Measurements from ENCODE around the gene CDK17.
"Not testable (repeated sequence)": the region's sequence is repeated elsewhere in the genome, so short reads cannot be mapped to it uniquely, and the experiment has no call there.

Gene CDK17

DNA sequence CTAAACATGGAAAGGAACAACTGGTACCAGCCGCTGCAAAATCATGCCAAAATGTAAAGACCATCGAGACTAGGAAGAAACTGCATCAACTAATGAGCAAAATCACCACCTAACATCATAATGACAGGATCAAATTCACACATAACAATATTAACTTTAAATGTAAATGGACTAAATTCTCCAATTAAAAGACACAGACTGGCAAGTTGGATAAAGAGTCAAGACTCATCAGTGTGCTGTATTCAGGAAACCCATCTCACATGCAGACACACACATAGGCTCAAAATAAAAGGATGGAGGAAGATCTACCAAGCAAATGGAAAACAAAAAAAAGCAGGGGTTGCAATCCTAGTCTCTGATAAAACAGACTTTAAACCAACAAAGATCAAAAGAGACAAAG is 82.4 kb downstream of the CDK17 start:
- DNase-seq (ENCODE audit: low read depth), result not testable (repeated sequence)

DNA sequence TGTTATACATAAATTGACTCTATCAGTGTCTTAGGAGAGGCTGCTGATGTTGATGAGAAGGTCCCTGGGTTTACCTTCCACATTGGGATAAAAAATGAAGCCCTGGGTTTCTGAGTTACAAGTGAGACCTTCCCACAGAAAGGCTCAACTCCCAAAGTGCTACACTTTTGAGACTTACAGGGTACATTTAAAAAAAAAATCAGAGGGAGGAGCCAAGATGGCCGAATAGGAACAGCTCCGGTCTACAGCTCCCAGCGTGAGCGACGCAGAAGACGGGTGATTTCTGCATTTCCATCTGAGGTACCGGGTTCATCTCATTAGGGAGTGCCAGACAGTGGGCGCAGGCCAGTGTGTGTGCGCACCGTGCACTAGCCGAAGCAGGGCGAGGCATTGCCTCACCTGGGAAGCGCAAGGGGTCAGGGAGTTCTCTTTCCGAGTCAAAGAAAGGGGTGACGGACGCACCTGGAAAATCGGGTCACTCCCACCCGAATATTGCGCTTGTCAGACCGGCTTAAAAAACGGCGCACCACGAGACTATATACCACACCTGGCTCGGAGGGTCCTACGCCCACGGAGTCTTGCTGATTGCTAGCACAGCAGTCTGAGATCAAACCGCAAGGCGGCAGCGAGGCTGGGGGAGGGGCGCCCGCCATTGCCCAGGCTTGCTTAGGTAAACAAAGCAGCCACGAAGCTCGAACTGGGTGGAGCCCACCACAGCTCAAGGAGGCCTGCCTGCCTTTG is 84.3 kb downstream of the CDK17 start:
- DNase-seq (ENCODE audit: low read depth), result peak; percentile 20

- no peak for DNase-seq (ENCODE audit: low read depth)
These were observed 85.5 kb downstream of the CDK17 start for GRCh38 chr12:96314723-96315122.

DNA sequence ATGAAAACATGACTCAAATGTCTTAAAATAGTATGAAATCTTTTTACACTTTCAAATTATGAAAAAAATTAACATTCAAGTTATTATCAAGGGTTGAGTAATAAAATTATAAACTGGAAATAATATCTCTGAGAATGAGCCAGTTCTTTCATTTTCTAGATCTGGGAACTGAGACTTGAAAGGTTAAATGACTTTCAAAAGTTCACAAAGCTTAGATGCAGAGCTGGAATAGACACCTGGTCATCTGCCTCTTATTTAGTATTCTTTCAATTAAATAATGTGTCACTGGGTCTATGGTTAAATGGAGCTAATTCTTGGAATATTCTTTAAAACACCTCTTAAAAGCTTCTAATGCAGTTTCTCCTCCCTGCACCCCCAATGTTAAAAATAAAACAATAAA is 86.6 kb downstream of the CDK17 start:
- no peak for DNase-seq (ENCODE audit: low read depth)

DNA sequence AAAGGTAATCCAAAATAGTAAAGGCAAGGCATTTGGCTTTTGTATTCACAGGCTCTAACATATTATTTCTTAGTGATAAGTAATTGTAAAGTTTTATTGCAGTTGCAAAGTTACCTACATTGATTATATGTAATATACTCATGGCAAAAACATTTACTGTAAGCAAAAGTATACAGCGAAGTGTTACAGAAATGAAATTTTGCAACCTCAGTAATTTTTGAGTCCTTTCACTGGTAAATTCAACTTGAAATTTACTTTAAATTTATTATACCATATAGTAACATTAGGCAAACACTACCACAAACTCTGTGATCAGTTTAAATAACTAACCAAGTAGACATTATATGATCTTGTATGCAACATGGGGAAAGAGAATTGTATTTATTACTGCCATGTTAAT is 89.0 kb downstream of the CDK17 start:
- DNase-seq (ENCODE audit: low read depth), result no peak

GRCh38 chr12:96310067-96310466 is 90.2 kb downstream of the CDK17 start:
- DNase-seq (ENCODE audit: low read depth), result no peak

DNA sequence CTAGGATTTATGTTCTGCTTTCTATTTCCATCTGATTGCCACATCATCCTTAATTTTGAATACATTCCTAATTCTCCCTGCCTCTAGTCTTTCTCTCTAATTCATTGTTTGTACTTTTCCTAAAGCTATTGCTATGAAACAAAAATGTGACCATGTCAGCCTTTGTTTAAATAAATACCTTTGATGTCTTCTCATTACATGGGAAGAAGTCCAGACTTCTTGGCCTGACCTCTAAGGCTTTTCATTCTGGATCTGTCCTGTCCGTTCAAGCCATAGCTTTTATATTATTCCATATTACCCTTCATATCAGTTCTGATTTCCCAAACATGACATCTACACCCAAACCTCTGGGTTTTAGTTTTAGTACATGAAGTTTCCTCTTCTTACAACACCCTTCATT is 91.4 kb downstream of the CDK17 start:
- DNase-seq (ENCODE audit: low read depth), result no peak

DNA sequence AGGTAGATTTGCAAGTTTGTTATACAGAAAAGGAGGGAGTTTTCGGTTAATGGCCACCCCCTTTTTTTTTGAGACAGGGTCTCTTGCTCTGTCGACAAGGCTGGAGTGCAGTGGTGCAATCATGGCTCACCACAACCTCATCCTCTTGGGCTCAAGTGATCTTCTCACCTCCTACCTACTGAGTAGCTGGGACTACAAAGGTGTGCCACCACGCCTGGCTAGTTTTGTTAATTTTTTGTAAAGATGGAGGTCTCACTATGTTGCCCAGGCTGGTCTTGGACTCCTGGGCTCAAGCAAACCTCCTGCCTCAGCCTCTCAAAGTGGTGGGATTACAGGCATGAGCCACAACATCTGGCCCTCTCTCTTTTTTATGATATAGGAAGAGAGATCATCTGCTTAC is 94.6 kb downstream of the CDK17 start:
- no peak for DNase-seq (ENCODE audit: low read depth)

- no peak for DNase-seq (ENCODE audit: low read depth)
These were observed 96.6 kb downstream of the CDK17 start for GRCh38 chr12:96303653-96304052.

GRCh38 chr12:96302687-96303310 is 97.4 kb downstream of the CDK17 start:
- no peak for DNase-seq (ENCODE audit: low read depth)

DNA sequence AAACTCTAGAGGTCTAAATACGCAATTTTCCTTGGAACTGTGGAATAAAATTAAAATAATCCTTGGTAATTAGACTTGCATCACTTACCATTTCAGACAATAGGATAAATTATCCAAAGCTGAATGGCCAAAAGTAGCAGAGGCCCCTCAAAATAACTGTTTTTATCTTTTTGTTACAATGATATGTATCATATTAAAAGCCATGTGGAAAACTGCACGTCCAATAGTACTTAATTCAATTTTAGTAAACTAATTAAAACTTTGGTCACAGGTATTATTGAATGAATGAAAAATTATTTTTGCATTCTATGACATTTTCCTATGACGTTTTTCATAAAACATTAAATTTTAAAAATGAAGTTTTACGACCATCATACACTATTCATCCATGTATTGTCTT is 98.5 kb downstream of the CDK17 start:
- no peak for DNase-seq (ENCODE audit: low read depth)

DNA sequence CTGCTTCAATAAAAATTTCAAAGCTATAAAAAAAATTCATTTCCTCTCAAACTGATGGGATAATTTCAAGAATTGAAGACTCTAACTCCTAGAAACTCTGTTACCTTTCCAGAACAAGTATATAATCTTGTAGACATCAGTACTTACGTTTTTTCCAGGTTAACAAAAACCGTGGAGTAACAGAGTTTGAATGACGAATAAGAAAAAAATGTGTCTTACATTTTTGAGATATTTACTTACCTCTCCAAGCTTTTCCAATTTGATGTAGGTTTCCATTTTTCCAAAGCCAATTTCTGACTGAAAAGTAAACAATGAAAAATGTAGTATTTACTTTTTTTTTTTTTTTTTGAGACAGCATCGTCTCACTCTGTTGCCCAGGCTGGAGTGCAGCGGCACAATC is 100.2 kb downstream of the CDK17 start:
- DNase-seq (ENCODE audit: low read depth), result no peak

DNA sequence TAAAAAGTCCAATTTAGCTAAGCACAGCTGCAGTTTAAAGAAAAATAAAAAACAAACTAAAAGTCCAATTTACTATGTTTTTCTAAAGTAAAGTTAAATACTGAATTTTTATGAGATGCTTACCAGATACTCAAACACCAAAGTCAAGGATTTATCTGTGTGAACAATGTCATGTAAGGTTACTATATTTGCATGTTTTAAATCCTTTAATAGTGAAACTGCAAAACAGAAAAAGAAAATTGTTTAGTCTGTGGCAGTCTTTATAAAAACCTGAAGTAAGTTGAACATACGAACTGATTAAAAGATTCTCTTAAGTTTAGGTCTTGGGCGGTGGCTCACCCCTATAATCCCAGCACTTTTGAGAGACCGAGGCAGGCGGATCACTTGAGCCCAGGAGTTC is 102.7 kb downstream of the CDK17 start:
- no peak for DNase-seq (ENCODE audit: low read depth)

GRCh38 chr12:96295532-96296160 is 104.6 kb downstream of the CDK17 start:
- DNase-seq (ENCODE audit: low read depth), result no peak

- DNase-seq (ENCODE audit: low read depth), result no peak
These were observed 105.4 kb downstream of the CDK17 start for GRCh38 chr12:96294831-96295230.

DNA sequence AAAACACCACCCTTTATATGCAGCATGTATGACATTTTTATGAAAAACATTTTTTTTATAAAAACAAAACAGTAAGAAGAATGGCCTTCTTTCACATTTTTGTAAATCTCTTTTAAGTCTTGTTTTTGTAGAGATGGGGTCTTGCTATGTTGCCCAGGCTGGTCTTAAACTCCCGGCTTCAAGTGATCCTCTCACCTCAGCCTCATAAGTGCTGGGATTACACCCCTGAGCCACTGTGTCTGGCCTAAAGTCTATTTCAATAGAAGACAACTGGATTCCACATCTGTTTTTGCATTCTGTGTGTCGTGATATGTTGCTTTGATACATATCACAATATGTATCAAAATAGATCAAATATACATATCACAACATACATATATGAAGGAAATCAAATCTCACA is 107.1 kb downstream of the CDK17 start:
- no peak for DNase-seq (ENCODE audit: low read depth)

DNA sequence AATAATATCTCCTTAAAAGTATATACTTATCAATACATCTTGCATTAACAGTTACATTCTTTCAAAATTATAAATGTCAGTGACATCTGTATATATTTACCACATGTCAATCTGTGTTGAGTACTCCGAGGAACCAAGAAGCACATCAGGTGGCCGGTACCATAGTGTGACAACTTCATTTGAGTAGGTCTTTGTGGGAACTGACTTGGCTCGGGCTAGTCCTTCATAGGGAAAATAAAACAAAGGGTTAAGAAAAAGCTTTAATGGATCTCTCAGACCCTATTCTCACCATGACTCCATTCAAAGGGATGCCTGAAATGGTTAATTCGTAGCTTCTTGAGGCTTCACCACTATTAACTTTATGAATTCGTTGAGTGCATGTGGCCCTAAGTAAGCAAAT is 111.2 kb downstream of the CDK17 start:
- no peak for DNase-seq (ENCODE audit: low read depth)

- no peak for DNase-seq (ENCODE audit: low read depth)
These were observed 115.1 kb downstream of the CDK17 start for GRCh38 chr12:96285158-96285557.

- DNase-seq (ENCODE audit: low read depth), result no peak
These were observed 125.9 kb downstream of the CDK17 start for GRCh38 chr12:96274331-96274730.

- DNase-seq (ENCODE audit: low read depth), result no peak
These were observed 128.6 kb downstream of the CDK17 start for GRCh38 chr12:96271469-96272199.

DNA sequence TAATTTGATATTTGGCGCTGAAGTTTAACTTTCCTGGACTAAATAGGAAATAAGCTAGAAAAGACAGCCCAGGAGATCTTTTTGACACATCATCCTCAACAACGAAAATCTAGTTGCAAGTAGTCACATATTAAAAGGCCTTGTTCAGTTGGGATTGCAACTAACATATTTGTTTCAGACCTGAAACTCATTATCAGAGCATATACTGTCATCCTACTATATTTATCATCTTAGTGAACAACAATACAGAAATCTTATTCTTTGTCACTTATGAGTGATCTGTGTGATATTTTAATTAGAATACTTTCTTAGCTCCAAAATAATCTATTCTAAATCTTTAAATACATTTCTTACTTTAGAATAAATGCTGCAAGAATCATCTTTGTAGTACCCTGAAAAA is 134.0 kb downstream of the CDK17 start:
- DNase-seq (ENCODE audit: low read depth), result no peak

DNA sequence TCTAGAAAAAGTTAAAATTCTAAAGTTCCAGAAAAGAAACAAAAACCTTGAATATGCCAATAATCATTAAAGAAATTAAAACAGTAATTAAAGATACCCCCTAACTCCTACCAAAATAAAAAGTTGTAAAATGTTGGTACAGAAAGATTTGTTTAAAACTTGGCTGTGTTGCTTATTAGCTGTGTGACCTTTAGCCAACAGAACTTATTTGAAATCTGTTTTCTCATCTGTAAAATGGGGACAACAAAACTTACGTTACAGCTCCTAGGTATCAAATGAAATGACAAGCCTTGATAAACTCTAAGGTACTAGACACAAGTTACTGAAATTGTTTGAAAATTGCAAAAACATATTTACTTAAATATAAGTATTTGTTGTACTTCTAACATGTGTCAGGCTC is 134.4 kb downstream of the CDK17 start:
- no peak for DNase-seq (ENCODE audit: low read depth)

DNA sequence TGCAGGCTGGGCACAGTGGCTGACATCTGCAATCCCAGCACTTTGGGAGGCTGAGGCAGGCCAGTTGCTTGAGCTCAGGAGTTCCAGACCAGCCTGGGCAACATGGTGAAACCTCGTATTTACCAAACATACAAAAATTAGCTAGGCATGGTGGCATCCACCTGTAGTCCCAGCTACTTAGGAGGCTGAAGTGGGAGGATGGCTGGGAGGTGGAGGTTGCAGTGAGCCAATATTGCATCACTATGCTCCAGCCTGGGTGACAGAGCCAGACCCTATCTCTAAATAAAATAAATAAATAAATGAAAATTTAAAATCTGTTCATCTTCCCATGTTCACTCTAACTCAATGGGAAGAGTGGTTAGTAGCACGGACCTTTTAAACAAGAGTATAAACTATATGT is 134.8 kb downstream of the CDK17 start:
- DNase-seq (ENCODE audit: low read depth), result no peak
